Mucosa of rectum (tissue), 2 donors: ENCODE measurements around the gene RTN4RL1.
A peak's percentile ranks its signal among the peaks of the same experiment; 100 is the strongest.
"Not testable (repeated sequence)": the region's sequence is repeated elsewhere in the genome, so short reads cannot be mapped to it uniquely, and the experiment has no call there.

ENCODE experiments used
- H3K27ac ChIP-seq, 2 donors: one replicate each; pipeline ENCODE4 v1.7.0; 2013; ENCODE audit warnings: inconsistent platforms in 2 of 2, low read depth in 2 of 2, low read length in 2 of 2
- H3K27me3 ChIP-seq, 2 donors: one replicate each; pipeline ENCODE4 v1.7.0; 2013; ENCODE audit warnings: low read length in 2 of 2; ENCODE audit not compliant: control insufficient read depth in 2 of 2, insufficient read depth in 2 of 2
- H3K36me3 ChIP-seq, 2 donors: one replicate each; pipeline ENCODE4 v1.7.0; 2013; ENCODE audit warnings: low read length in 2 of 2; ENCODE audit not compliant: control insufficient read depth in 2 of 2, insufficient read depth in 2 of 2
- H3K4me1 ChIP-seq, 2 donors: one replicate each; pipeline ENCODE4 v1.7.0; 2013; ENCODE audit warnings: low read length in 2 of 2, mild to moderate bottlenecking in 1 of 2; ENCODE audit not compliant: control insufficient read depth in 2 of 2, insufficient read depth in 2 of 2
- H3K4me3 ChIP-seq, 2 donors: one replicate each; pipeline ENCODE4 v1.7.0; 2013; ENCODE audit warnings: low read length in 2 of 2
- H3K9ac ChIP-seq, 2 donors: one replicate each; pipeline ENCODE4 v1.7.0; 2013; ENCODE audit warnings: low read length in 2 of 2, low read depth in 1 of 2, mild to moderate bottlenecking in 1 of 2
- H3K9me3 ChIP-seq, 2 donors: one replicate each; pipeline ENCODE4 v1.7.0; 2013; ENCODE audit warnings: low read length in 2 of 2; ENCODE audit not compliant: control insufficient read depth in 2 of 2
- donor health status: healthy.
- donor health status: Normal muscosa, but diverticular disease.

The RTN4RL1 gene

DNA sequence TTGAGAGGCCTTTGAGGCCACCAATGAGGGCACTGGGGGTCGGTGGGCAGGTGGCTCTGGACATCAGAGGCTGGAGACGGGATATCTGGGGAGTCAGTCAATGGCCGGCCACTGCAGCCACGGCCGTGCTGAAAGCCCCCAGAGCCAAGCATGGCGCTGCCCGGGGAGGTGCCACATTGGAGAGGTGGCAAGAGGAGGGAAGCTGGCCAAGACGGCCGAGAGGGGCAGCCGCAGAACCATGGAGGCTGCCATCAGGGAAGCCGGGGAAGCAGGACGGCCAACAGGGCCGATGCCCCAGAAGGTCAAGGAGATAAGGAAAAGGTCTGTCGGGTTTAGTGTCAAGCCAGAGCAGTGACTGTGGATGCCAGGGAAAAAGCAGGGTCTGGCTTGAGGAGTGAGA lies 9.8 kb downstream of the RTN4RL1 start:
- H3K4me1 ChIP-seq = peaks cover 5 to 6% of the 10 kb centered on the region in 2 donors
- H3K36me3 ChIP-seq = no peaks in the 10 kb centered on the region
- H3K9me3 ChIP-seq = no peaks in the 10 kb centered on the region
- H3K9ac ChIP-seq = no peak overlapping the region
- H3K4me3 ChIP-seq = no peak overlapping the region
- H3K27me3 ChIP-seq = peaks cover 6 to 14% of the 10 kb centered on the region in 2 donors
- H3K27ac ChIP-seq = no peak overlapping the region

DNA sequence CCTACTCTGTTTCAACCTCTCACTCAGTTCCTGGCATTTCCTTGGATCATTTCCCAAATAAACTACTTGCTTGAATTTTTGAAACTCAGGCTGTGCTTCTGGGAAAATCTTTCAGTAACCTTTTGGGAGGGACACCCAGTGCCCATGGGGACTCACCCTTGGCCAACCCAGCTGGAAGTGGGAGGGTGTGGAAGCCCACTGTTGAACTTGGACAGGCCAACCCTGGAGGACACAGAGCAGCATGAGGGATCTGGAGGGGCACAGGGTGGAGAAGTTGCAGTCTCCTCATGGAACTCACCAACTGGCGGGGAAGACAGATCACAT lies 11.2 kb downstream of the RTN4RL1 start:
- Histone ChIP-seq H3K27ac (no peak overlapping the region), H3K4me1 (peaks cover 5 to 8% of the 10 kb centered on the region in 2 donors), H3K9ac (no peak overlapping the region), H3K9me3 (no peaks in the 10 kb centered on the region), H3K27me3 (peaks cover 3 to 14% of the 10 kb centered on the region in 2 donors), H3K36me3 (no peaks in the 10 kb centered on the region), H3K4me3 (no peak overlapping the region)

- not testable (repeated sequence) for H3K9ac ChIP-seq, H3K27ac ChIP-seq, H3K36me3 ChIP-seq, H3K4me1 ChIP-seq, H3K9me3 ChIP-seq, H3K4me3 ChIP-seq
- peaks cover 3 to 11% of the 10 kb centered on the region in 2 donors for H3K27me3 ChIP-seq
These were observed 11.7 kb downstream of the RTN4RL1 start for GRCh38 chr17:2013220-2013993.

DNA sequence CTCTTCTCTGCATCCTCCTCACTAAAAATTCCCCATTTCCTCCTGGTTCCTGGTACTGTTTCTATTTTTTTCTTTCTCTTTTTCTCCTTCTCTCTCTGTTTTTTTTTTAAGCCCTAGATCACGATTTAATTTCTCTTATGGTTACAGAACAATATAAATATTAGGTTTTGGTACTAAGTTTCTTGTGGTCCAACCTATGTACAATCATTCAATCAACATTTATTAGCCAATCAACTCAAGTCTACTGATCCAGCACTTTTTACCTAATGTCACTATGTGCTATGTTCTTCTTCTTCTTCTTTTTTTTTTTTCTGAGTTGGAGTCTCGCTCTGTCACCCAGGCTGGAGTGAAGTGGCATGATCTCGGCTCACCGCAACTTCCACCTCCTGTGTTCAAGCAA lies 12.6 kb downstream of the RTN4RL1 start:
- Histone ChIP-seq H3K9me3 (no peaks in the 10 kb centered on the region), H3K27me3 (peaks cover 3 to 5% of the 10 kb centered on the region in 2 donors), H3K36me3 (no peaks in the 10 kb centered on the region), H3K4me3 (no peak overlapping the region), H3K9ac (no peak overlapping the region), H3K27ac (no peak overlapping the region), H3K4me1 (peaks cover 5 to 9% of the 10 kb centered on the region in 2 donors)

DNA sequence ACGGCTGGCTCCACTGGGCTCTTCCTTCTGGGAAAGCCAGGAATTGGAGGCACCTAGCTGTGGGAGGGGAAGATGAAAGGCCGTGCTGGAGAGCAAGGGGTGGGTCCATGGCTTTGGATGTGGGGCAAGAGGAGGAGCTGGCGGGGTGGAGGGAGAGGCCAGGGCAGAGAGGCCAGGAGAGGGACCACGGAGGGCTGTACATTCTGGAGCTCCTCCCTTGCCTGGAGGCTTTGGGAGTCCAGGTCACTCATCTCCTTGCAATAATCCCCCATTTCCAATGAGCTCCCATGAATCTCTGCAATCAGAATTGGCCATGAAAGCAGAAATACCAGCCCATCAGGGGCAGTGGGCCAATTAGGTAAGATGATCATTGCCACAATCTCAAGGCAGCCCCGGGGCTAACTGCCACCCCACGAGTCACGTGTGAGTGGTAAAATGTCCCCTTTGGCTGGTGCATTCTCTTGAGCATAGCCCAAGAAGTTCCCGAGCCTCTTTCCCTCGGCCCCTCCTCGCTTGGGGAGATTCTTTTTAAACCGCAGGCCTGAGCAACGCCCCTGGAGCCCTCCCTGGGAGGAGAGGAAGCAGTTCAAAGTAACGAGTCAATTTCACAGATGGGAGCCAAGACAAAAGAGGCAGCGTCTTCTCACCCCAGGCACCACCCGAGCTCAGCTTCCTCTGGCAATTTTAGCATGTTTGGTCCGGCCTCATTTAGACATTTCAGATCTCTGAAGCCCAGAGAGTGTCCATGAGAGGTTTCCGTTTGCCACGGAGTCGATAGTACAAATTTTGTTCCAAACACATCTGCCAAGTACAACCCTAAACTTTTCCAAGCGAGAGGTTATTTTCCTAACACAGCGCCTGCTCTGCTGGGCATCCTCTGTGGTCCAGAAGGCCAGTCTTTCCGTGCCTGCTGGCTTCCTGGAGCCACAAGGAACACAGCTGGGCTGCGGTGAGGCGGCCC lies 13.4 kb downstream of the RTN4RL1 start:
- peaks cover 5 to 9% of the 10 kb centered on the region in 2 donors for H3K4me1 ChIP-seq
- no peak overlapping the region for H3K4me3 ChIP-seq
- H3K27me3 ChIP-seq = peaks cover 0 to 3% of the 10 kb centered on the region in 2 donors
- H3K9me3 ChIP-seq = no peaks in the 10 kb centered on the region
- H3K9ac ChIP-seq = no peak overlapping the region
- H3K36me3 ChIP-seq = no peaks in the 10 kb centered on the region
- peak overlapping the region in 1 of 2 donors; percentile 7 for H3K27ac ChIP-seq

- Histone ChIP-seq H3K9ac (no peak overlapping the region), H3K27me3 (no peaks in the 10 kb centered on the region), H3K4me3 (no peak overlapping the region), H3K36me3 (no peaks in the 10 kb centered on the region), H3K9me3 (no peaks in the 10 kb centered on the region), H3K27ac (no peak overlapping the region), H3K4me1 (peaks cover 5 to 9% of the 10 kb centered on the region in 2 donors)
These were observed 15.4 kb downstream of the RTN4RL1 start for GRCh38 chr17:2009737-2010136.

DNA sequence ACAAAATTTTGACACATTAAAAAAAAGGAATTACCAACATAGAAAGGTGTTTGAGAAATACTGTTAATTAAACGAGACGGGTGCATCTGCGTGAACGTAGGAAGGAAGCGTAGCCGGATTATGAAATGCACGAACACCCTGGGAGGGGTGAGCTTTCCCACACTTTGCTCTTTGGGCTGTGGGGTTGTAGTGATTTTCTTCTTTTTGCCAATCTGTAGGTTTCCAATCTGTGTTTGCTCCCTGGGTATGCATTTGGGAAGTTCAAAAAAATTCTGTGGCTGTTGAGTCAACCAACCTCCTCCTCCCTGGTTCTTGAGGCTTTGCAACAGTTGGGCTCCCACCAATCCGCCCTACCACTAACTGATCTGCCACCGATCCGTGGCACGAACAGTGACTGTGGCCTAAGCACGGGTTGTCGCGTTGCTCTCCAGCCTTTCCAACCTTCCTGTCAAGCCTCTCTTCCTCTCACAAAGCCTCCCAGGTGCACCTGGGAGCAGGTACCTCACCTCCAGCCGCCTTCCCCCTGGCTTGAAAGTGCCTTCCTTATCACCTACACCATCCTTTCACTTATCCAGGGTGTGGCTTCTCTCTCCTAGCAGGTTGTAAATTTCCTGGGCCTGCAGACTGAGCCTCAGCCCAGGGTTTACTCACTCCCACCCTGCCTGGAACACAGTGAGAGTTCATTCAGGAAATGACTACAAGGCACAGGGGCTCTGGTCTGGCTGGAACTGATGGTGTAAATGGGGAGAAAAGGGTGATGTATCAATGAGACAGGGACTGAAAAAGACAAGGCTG lies 16.6 kb downstream of the RTN4RL1 start:
- Histone ChIP-seq H3K9me3 (no peaks in the 10 kb centered on the region), H3K36me3 (no peaks in the 10 kb centered on the region), H3K27ac (no peak overlapping the region), H3K27me3 (no peaks in the 10 kb centered on the region), H3K4me3 (no peak overlapping the region), H3K9ac (no peak overlapping the region), H3K4me1 (peaks cover 5 to 9% of the 10 kb centered on the region in 2 donors)

DNA sequence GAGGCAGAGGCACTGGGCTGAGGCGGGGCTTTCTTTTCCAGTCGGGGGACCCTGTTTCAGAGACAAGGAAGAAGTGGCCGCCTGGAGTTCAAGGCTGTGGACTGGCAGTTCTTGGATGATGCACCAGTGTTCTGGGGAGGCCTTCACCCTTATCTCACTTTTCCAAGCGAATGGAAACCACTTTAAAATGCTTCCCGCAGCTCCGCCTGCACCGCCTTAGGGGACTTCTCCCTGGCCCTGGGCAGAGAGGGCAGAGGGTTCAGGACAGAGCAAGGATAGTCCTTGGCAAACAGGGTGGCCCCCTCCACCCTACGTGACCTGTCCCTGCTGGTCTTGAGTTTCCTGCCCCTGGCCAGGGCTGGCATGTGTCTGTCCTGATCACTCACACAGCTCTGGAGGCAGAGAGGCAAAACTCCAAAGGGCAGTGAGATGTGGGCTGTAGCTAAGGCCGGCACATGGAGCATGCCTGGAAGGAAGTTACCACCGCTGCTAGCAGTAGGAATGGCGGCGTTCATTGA lies 20.6 kb downstream of the RTN4RL1 start:
- no peak overlapping the region for H3K27ac ChIP-seq
- no peaks in the 10 kb centered on the region for H3K9me3 ChIP-seq
- H3K9ac ChIP-seq = no peak overlapping the region
- no peaks in the 10 kb centered on the region for H3K27me3 ChIP-seq
- H3K4me3 ChIP-seq = no peak overlapping the region
- peaks cover 4 to 9% of the 10 kb centered on the region in 2 donors for H3K4me1 ChIP-seq
- H3K36me3 ChIP-seq = no peaks in the 10 kb centered on the region

- H3K4me3 ChIP-seq = no peak overlapping the region
- H3K4me1 ChIP-seq = peaks cover 7 to 10% of the 10 kb centered on the region in 2 donors
- no peaks in the 10 kb centered on the region for H3K9me3 ChIP-seq
- no peak overlapping the region for H3K9ac ChIP-seq
- H3K36me3 ChIP-seq = no peaks in the 10 kb centered on the region
- no peaks in the 10 kb centered on the region for H3K27me3 ChIP-seq
- no peak overlapping the region for H3K27ac ChIP-seq
These were observed 21.6 kb downstream of the RTN4RL1 start for GRCh38 chr17:2003525-2003924.
